ENCODE measurements around the gene TRPV2. TPM values are rescaled to one million over a fixed set of nuclear protein-coding genes. Genes with fewer than 3 reads are reported as not detected.

TRPV2 gene
- total RNA-seq, 3 donors from 2014 or later = 24.7 to 34.0 (median 31.0) TPM

DNA sequence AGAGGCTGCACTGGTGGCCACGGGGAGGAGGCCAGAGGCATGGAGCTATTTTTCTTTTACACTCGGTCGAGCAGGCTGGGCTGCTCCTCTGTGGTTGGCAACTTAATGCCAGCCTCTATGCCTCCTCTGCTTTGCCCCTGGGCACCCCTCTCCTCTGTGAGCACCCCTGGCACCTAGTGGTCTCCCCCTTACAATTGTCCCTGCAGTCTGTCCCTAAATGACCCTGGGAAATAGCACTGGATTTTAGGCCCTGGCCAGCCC, 49.6 kb downstream of the TRPV2 start:
- Mint-ChIP-seq H3K4me1 (ENCODE audit: low read depth) (no peaks in the 10 kb centered on the region), H3K9me3 (no peaks in the 10 kb centered on the region), H3K36me3 (ENCODE audit: insufficient read depth) (peaks cover 6% of the 10 kb centered on the region), H3K27me3 (ENCODE audit: low read depth) (no peaks in the 10 kb centered on the region), H3K4me3 (no peak overlapping the region)
- DNase-seq (no peak), ATAC-seq (no peak)

DNA sequence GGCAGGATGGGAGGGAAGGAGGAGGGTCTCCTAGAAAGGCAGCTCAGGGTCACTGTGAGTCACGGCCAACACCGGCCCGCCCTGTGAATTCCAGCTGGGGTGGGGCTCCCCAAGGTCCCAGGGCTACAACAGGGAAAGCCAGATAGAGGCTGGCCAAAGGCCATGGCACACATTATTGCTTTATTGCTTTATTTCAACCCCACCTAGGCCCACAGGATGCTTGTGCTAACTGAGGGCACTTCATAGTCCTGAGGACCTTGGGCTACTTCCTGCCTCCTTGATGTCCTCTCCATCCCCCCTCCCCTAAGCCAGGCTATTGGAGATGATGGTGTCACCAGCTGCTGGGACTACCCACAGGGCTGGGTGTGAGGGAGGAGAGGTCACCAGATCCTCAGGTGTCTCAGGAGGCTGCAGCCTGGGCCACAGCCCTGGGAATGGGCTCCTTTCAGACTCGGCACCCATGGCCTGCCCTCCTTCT, 50.5 kb downstream of the TRPV2 start:
- no peaks in the 10 kb centered on the region for H3K9me3 Mint-ChIP-seq
- DNase-seq (no peak), ATAC-seq (no peak)
- H3K4me1 Mint-ChIP-seq (ENCODE audit: low read depth) = no peaks in the 10 kb centered on the region
- no peak overlapping the region for H3K4me3 Mint-ChIP-seq
- H3K27me3 Mint-ChIP-seq (ENCODE audit: low read depth) = no peaks in the 10 kb centered on the region
- peaks cover 6% of the 10 kb centered on the region for H3K36me3 Mint-ChIP-seq (ENCODE audit: insufficient read depth)

GRCh38 chr17:16466407-16466806, 51.0 kb downstream of the TRPV2 start:
- Mint-ChIP-seq H3K36me3 (ENCODE audit: insufficient read depth) (peaks cover 5% of the 10 kb centered on the region), H3K4me3 (no peak overlapping the region), H3K4me1 (ENCODE audit: low read depth) (no peaks in the 10 kb centered on the region), H3K9me3 (no peaks in the 10 kb centered on the region), H3K27me3 (ENCODE audit: low read depth) (no peaks in the 10 kb centered on the region)
- ATAC-seq (no peak), DNase-seq (no peak)

DNA sequence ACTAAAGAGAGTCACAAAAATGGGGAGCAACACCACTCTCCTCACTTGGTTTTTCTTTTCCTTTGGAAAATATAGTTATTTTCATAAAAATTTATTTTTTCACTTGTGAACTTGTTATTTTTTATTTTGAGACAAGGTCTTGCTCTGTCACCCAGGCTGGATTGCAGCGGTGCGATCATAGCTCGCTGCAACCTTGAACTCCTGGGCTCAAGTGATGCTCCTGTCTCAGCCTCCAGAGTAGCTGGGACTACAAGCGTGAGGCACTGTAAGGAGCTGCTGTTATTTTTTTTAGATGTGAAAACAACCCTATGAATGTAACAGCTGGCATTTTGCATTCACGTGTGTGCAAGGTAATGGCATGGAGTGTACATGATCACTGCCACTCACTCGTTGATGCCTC, 51.7 kb downstream of the TRPV2 start:
- no peaks in the 10 kb centered on the region for H3K4me1 Mint-ChIP-seq (ENCODE audit: low read depth)
- no peak overlapping the region for H3K4me3 Mint-ChIP-seq
- no peak for DNase-seq
- H3K36me3 Mint-ChIP-seq (ENCODE audit: insufficient read depth) = peaks cover 6% of the 10 kb centered on the region
- no peaks in the 10 kb centered on the region for H3K9me3 Mint-ChIP-seq
- H3K27me3 Mint-ChIP-seq (ENCODE audit: low read depth) = no peaks in the 10 kb centered on the region
- ATAC-seq = no peak

DNA sequence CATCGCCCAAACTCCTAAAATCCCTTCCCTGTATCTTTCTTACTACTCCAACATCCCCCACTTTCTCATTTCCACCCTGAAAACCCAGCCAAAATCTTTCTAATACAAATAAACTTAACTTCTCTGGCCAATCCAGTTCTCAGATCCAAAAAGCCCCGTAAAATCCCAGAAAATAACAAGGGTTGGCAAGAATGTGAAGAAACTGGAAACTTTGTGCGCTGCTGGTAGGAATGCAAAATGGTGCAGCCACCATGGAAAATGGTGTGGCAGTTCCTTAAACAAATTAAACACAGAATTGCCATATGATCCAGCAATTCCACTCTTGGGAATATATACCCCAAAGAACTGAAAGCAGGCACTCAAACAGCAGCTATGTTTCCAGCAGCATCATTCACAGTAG, 52.5 kb downstream of the TRPV2 start:
- Mint-ChIP-seq H3K36me3 (ENCODE audit: insufficient read depth) (peaks cover 3% of the 10 kb centered on the region), H3K27me3 (ENCODE audit: low read depth) (no peaks in the 10 kb centered on the region), H3K9me3 (no peaks in the 10 kb centered on the region), H3K4me3 (no peak overlapping the region), H3K4me1 (ENCODE audit: low read depth) (no peaks in the 10 kb centered on the region)
- ATAC-seq (no peak), DNase-seq (no peak)

- H3K4me1 Mint-ChIP-seq (ENCODE audit: low read depth) = no peaks in the 10 kb centered on the region
- H3K4me3 Mint-ChIP-seq = no peak overlapping the region
- H3K27me3 Mint-ChIP-seq (ENCODE audit: low read depth) = no peaks in the 10 kb centered on the region
- no peak for DNase-seq
- H3K9me3 Mint-ChIP-seq = no peaks in the 10 kb centered on the region
- peaks cover 3% of the 10 kb centered on the region for H3K36me3 Mint-ChIP-seq (ENCODE audit: insufficient read depth)
- no peak for ATAC-seq
Measured at GRCh38 chr17:16468428-16468992, 53.1 kb downstream of the TRPV2 start.

GRCh38 chr17:16470265-16470664, 54.9 kb downstream of the TRPV2 start:
- ATAC-seq (no peak), DNase-seq (no peak)
- no peaks in the 10 kb centered on the region for H3K27me3 Mint-ChIP-seq (ENCODE audit: low read depth)
- H3K4me3 Mint-ChIP-seq = no peak overlapping the region
- peaks cover 3% of the 10 kb centered on the region for H3K36me3 Mint-ChIP-seq (ENCODE audit: insufficient read depth)
- H3K9me3 Mint-ChIP-seq = no peaks in the 10 kb centered on the region
- no peaks in the 10 kb centered on the region for H3K4me1 Mint-ChIP-seq (ENCODE audit: low read depth)

- no peaks in the 10 kb centered on the region for H3K4me1 Mint-ChIP-seq (ENCODE audit: low read depth)
- H3K4me3 Mint-ChIP-seq = no peak overlapping the region
- ATAC-seq (no peak), DNase-seq (no peak)
- no peaks in the 10 kb centered on the region for H3K27me3 Mint-ChIP-seq (ENCODE audit: low read depth)
- no peaks in the 10 kb centered on the region for H3K9me3 Mint-ChIP-seq
- peaks cover 3% of the 10 kb centered on the region for H3K36me3 Mint-ChIP-seq (ENCODE audit: insufficient read depth)
Measured at GRCh38 chr17:16471295-16471694, 55.9 kb downstream of the TRPV2 start.

GRCh38 chr17:16472539-16472938, 57.2 kb downstream of the TRPV2 start:
- DNase-seq (no peak), ATAC-seq (no peak)
- H3K4me1 Mint-ChIP-seq (ENCODE audit: low read depth) = no peaks in the 10 kb centered on the region
- no peaks in the 10 kb centered on the region for H3K9me3 Mint-ChIP-seq
- H3K27me3 Mint-ChIP-seq (ENCODE audit: low read depth) = no peaks in the 10 kb centered on the region
- H3K4me3 Mint-ChIP-seq = no peak overlapping the region
- H3K36me3 Mint-ChIP-seq (ENCODE audit: insufficient read depth) = peaks cover 3% of the 10 kb centered on the region

- H3K27me3 Mint-ChIP-seq (ENCODE audit: low read depth) = no peaks in the 10 kb centered on the region
- H3K4me1 Mint-ChIP-seq (ENCODE audit: low read depth) = no peaks in the 10 kb centered on the region
- no peak overlapping the region for H3K4me3 Mint-ChIP-seq
- H3K9me3 Mint-ChIP-seq = no peaks in the 10 kb centered on the region
- ATAC-seq (no peak), DNase-seq (no peak)
- H3K36me3 Mint-ChIP-seq (ENCODE audit: insufficient read depth) = peaks cover 3% of the 10 kb centered on the region
Measured at GRCh38 chr17:16473044-16474011, 58.0 kb downstream of the TRPV2 start.

DNA sequence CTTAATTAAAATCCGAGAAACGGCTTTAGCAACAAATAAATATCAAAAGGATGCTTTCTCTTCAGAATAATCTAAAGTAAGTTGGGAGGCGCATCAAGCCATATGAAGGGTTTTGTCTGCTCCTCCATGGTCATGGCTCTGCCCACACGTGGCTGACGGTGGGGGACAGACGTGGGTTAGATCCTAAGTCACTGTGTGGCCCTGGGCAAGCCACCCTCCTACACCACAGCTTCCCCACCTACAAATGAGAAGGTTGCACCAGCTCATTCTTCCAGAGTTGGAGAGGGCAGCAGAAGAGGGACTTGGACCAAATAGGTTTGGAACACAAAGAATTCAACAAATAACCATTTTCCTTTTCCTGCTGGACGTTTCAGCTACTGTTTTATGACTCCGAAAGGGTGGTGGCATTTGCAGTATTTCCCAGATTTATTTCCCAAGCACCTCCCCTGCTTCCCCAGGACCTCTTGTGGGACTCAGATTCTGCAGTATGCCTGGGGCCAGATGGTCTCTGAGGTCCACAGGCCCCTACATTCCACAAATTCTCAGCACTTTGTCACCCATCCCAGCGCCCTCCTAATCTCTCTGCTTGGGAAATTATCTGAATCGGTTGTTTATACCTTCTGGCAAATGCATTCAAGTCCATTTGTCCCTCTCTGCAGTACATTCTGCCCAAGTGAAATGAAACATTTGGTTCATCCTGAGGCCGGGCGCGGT, 58.8 kb downstream of the TRPV2 start:
- Mint-ChIP-seq H3K9me3 (no peaks in the 10 kb centered on the region), H3K4me3 (no peak overlapping the region), H3K27me3 (ENCODE audit: low read depth) (no peaks in the 10 kb centered on the region), H3K4me1 (ENCODE audit: low read depth) (no peaks in the 10 kb centered on the region), H3K36me3 (ENCODE audit: insufficient read depth) (peaks cover 3% of the 10 kb centered on the region)
- no peak for ATAC-seq
- DNase-seq = no peak

- DNase-seq = no peak
- Mint-ChIP-seq H3K36me3 (ENCODE audit: insufficient read depth) (peaks cover 3% of the 10 kb centered on the region), H3K27me3 (ENCODE audit: low read depth) (no peaks in the 10 kb centered on the region), H3K4me3 (no peak overlapping the region), H3K9me3 (no peaks in the 10 kb centered on the region), H3K4me1 (ENCODE audit: low read depth) (no peaks in the 10 kb centered on the region)
- no peak for ATAC-seq
Measured at GRCh38 chr17:16475179-16475704, 59.9 kb downstream of the TRPV2 start.

DNA sequence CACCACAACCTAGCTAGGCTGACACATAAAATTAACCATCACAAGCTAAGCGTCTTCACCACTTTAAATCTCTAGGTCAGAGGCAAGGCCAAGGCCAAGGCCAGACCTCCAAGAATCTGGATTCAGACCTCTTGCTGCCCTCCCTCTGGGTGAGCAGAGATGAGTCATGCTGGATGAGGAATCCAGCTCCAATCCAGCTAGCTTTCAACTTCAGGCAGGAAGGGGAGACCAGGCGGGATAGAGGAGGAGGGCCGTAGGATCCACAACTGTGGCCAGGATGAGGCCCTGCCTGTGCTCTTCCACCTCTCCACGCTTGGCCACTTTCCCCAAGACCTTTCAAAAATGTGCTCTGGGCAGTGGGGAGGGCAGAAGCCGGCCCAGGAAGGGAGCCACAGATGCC, 61.9 kb downstream of the TRPV2 start:
- no peak for DNase-seq
- H3K4me1 Mint-ChIP-seq (ENCODE audit: low read depth) = no peaks in the 10 kb centered on the region
- no peak for ATAC-seq
- no peaks in the 10 kb centered on the region for H3K36me3 Mint-ChIP-seq (ENCODE audit: insufficient read depth)
- no peaks in the 10 kb centered on the region for H3K27me3 Mint-ChIP-seq (ENCODE audit: low read depth)
- no peak overlapping the region for H3K4me3 Mint-ChIP-seq
- no peaks in the 10 kb centered on the region for H3K9me3 Mint-ChIP-seq

DNA sequence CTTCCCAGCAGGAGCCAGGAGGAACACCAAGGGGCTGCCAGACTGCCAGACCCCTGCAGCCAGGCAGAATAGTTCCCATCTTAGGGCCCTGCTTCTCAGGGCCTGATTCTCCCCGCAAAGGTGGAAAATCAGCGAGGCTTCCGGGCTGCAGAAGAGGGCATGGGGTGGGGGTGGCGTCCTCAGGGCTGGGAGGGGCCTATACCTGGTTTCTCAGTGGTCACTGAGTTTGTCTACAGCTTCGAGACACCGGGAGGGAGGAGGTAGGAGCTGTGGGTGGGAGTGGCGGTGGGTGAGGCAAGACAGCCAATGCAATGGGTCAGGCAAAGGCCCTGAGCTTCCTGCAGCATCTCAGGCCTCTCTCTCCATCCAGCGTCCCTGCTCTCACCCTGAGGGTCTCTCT, 62.3 kb downstream of the TRPV2 start:
- no peak for ATAC-seq
- H3K4me3 Mint-ChIP-seq = no peak overlapping the region
- no peaks in the 10 kb centered on the region for H3K36me3 Mint-ChIP-seq (ENCODE audit: insufficient read depth)
- H3K4me1 Mint-ChIP-seq (ENCODE audit: low read depth) = no peaks in the 10 kb centered on the region
- no peaks in the 10 kb centered on the region for H3K27me3 Mint-ChIP-seq (ENCODE audit: low read depth)
- no peak for DNase-seq
- H3K9me3 Mint-ChIP-seq = no peaks in the 10 kb centered on the region

Measured in activated T-cell treated with anti-CD3 and anti-CD28 coated beads, Interleukin-2, amount 50 U/mL, for 4 hours (primary cell).